ENCODE measurements around the gene OLFM3.

The OLFM3 gene

DNA sequence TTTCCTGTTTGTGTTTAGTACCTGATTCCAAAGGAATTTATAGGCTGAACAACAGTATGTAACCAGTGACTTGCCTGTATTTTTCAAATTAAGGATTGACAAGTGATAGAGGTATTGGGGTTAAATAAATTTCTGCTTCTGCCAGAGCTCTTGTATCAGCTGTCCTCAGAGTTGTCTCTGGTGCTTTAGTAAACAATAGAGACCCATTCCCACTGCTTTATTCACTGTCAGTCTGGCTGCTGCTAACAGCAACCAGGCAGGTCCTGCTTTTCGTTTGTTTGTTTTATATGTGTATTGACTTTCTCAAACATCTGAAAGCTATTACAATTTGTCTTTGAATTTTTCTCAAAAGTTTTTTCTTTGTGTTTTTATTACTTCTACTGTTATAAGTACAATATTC lies 76.1 kb downstream of the OLFM3 start:
- no peaks in the 10 kb centered on the region for H3K79me1 ChIP-seq (ENCODE audit: low read length)
- no peak overlapping the region for H2BK5ac ChIP-seq (ENCODE audit: low read length)
- H3K56ac ChIP-seq (ENCODE audit: low read length) = no peak overlapping the region
- H3K36me3 ChIP-seq (ENCODE audit: control insufficient read depth, insufficient read depth, low read length) = no peaks in the 10 kb centered on the region
- no peak overlapping the region for H4K8ac ChIP-seq (ENCODE audit: low read depth, low read length)
- no peak overlapping the region for H2AK5ac ChIP-seq (ENCODE audit: low read length)
- no peaks in the 10 kb centered on the region for H3K4me1 ChIP-seq (ENCODE audit: control insufficient read depth, low read depth, low read length)
- WGBS (ENCODE audit: extremely low coverage, insufficient coverage, low lambda C conversion rate) = no CpG with 5 or more reads among the region's 1 CpG
- no peak overlapping the region for H3K27ac ChIP-seq (ENCODE audit: low read depth, low read length)
- H3K23ac ChIP-seq (ENCODE audit: low read length) = no peak overlapping the region
- no peak overlapping the region for H2BK120ac ChIP-seq (ENCODE audit: low read depth, low read length)
- no peaks in the 10 kb centered on the region for H3K27me3 ChIP-seq (ENCODE audit: insufficient read depth, low read length, poor library complexity)
- peak; percentile 25 for DNase-seq
- H3K4me3 ChIP-seq (ENCODE audit: low read length) = no peak overlapping the region
- no peak overlapping the region for H4K5ac ChIP-seq (ENCODE audit: low read length)
- no peak overlapping the region for H3K4me2 ChIP-seq (ENCODE audit: low read length)
- H3K79me2 ChIP-seq (ENCODE audit: control insufficient read depth, insufficient read depth, low read length) = no peaks in the 10 kb centered on the region
- H3K4ac ChIP-seq (ENCODE audit: low read depth, low read length) = no peak overlapping the region
- H2BK15ac ChIP-seq (replicated peaks; ENCODE audit: low read depth) = no peak overlapping the region
- H3K9ac ChIP-seq (ENCODE audit: low read length) = no peak overlapping the region
- no peak overlapping the region for H3K18ac ChIP-seq (ENCODE audit: low read length)

DNA sequence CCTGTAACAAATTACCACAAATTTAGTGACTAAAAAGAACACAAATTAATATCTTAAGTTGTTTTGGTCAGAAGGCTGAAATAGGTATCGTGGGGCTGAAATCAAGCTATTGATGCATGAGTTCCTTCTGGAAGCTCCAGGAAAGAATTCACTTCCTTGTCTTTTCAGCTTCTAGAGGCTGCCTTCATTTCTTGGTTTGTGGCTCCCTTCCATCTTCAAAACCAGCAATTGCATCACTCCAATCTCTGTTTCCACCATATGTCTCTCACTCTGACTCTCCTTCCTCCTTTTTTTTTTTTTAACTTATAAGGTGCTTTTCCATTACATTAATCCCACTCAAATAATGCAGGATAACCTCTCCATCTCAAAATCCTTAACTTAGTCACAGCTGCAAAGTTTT lies 78.4 kb downstream of the OLFM3 start:
- no peaks in the 10 kb centered on the region for H3K79me2 ChIP-seq (ENCODE audit: control insufficient read depth, insufficient read depth, low read length)

DNA sequence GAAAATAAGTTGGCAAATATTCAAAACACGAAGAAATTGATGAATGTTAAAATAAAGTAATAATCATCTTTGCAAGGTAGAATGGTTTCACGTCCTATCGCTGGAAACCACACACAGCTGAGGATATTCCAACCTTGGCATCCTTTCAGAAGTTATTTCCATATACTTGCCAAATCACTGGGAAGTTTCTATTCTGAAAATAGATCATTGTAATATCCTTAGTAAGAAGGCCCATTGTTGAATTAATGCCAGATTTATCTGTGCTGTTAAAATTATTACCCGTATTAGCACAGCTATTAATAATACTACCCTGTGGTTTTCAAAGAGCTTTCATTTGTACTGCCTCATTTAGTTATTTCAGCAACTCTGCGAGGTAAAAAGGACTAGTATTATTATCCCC lies 81.1 kb downstream of the OLFM3 start:
- H3K79me1 ChIP-seq (ENCODE audit: low read length) = no peaks in the 10 kb centered on the region
- H3K4me3 ChIP-seq (ENCODE audit: low read length) = no peak overlapping the region
- no peak overlapping the region for H3K18ac ChIP-seq (ENCODE audit: low read length)
- H3K9ac ChIP-seq (ENCODE audit: low read length) = no peak overlapping the region
- H2AK5ac ChIP-seq (ENCODE audit: low read length) = no peak overlapping the region
- H2BK5ac ChIP-seq (ENCODE audit: low read length) = no peak overlapping the region
- H3K36me3 ChIP-seq (ENCODE audit: control insufficient read depth, insufficient read depth, low read length) = no peaks in the 10 kb centered on the region
- no peak overlapping the region for H3K4ac ChIP-seq (ENCODE audit: low read depth, low read length)
- no peak overlapping the region for H4K8ac ChIP-seq (ENCODE audit: low read depth, low read length)
- H4K5ac ChIP-seq (ENCODE audit: low read length) = no peak overlapping the region
- WGBS (ENCODE audit: extremely low coverage, insufficient coverage, low lambda C conversion rate) = no CpG with 5 or more reads among the region's 5 CpGs
- no peaks in the 10 kb centered on the region for H3K27me3 ChIP-seq (ENCODE audit: insufficient read depth, low read length, poor library complexity)
- no peak overlapping the region for H3K23ac ChIP-seq (ENCODE audit: low read length)
- DNase-seq = no peak
- no peak overlapping the region for H2BK120ac ChIP-seq (ENCODE audit: low read depth, low read length)
- no peak overlapping the region for H3K4me2 ChIP-seq (ENCODE audit: low read length)
- no peak overlapping the region for H3K56ac ChIP-seq (ENCODE audit: low read length)
- H2BK15ac ChIP-seq (replicated peaks; ENCODE audit: low read depth) = no peak overlapping the region
- H3K27ac ChIP-seq (ENCODE audit: low read depth, low read length) = no peak overlapping the region
- no peaks in the 10 kb centered on the region for H3K4me1 ChIP-seq (ENCODE audit: control insufficient read depth, low read depth, low read length)
- no peaks in the 10 kb centered on the region for H3K79me2 ChIP-seq (ENCODE audit: control insufficient read depth, insufficient read depth, low read length)

More for the DNA sequence above, 78.4 kb downstream of the OLFM3 start:
- Histone ChIP-seq H2BK5ac (ENCODE audit: low read length) (no peak overlapping the region), H3K4me2 (ENCODE audit: low read length) (no peak overlapping the region), H3K36me3 (ENCODE audit: control insufficient read depth, insufficient read depth, low read length) (no peaks in the 10 kb centered on the region), H3K4me1 (ENCODE audit: control insufficient read depth, low read depth, low read length) (no peaks in the 10 kb centered on the region), H3K4me3 (ENCODE audit: low read length) (no peak overlapping the region), H2BK120ac (ENCODE audit: low read depth, low read length) (no peak overlapping the region), H3K79me1 (ENCODE audit: low read length) (no peaks in the 10 kb centered on the region), H2AK5ac (ENCODE audit: low read length) (no peak overlapping the region), H3K4ac (ENCODE audit: low read depth, low read length) (no peak overlapping the region), H4K8ac (ENCODE audit: low read depth, low read length) (no peak overlapping the region), H3K27ac (ENCODE audit: low read depth, low read length) (no peak overlapping the region), H2BK15ac (replicated peaks; ENCODE audit: low read depth) (no peak overlapping the region), H3K9ac (ENCODE audit: low read length) (no peak overlapping the region), H3K18ac (ENCODE audit: low read length) (no peak overlapping the region), H3K23ac (ENCODE audit: low read length) (no peak overlapping the region), H4K5ac (ENCODE audit: low read length) (no peak overlapping the region), H3K56ac (ENCODE audit: low read length) (no peak overlapping the region), H3K27me3 (ENCODE audit: insufficient read depth, low read length, poor library complexity) (no peaks in the 10 kb centered on the region)
- DNase-seq = no peak
- no CpG with 5 or more reads among the region's 1 CpG for WGBS (ENCODE audit: extremely low coverage, insufficient coverage, low lambda C conversion rate)

DNA sequence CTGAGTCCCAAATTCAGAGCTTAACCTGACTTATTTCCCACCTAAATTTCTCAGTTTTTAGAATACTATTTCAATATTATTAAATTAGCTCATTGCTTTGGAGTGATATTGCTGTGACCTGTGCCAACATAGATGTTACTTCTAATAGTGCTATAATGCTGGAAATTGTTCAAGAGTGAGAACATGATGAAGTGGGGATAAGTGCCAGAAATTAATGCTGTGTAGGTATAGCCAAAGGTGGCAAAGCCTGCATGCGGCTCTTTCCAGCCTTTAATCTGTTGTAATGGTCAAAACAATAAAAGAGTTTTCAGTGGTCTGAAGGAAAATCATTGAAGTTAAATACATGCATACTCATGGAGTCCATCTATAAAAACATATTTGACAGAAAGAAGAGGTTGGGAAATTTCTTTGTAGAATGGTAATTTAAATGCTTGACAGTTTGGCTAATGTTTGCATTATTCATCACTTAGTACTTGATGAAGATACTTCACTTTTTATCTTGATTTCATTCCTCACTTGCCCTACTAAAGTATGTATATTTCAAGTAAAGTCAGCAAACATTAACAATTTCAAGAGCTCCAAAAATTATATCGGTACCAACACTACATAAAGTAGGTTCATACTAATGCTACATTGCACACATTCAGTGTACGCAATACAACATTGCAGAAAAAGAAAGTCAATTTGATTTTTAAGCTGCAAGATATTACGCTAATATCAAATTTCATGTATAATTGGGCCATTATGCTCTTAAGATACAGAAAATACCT lies 82.1 kb downstream of the OLFM3 start:
- Histone ChIP-seq H3K27me3 (ENCODE audit: insufficient read depth, low read length, poor library complexity) (no peaks in the 10 kb centered on the region), H2BK15ac (replicated peaks; ENCODE audit: low read depth) (no peak overlapping the region), H3K56ac (ENCODE audit: low read length) (no peak overlapping the region), H3K4me2 (ENCODE audit: low read length) (no peak overlapping the region), H3K79me2 (ENCODE audit: control insufficient read depth, insufficient read depth, low read length) (no peaks in the 10 kb centered on the region), H3K4me3 (ENCODE audit: low read length) (no peak overlapping the region), H3K9ac (ENCODE audit: low read length) (no peak overlapping the region), H3K23ac (ENCODE audit: low read length) (no peak overlapping the region), H2BK5ac (ENCODE audit: low read length) (no peak overlapping the region), H3K4ac (ENCODE audit: low read depth, low read length) (no peak overlapping the region), H2AK5ac (ENCODE audit: low read length) (no peak overlapping the region), H3K4me1 (ENCODE audit: control insufficient read depth, low read depth, low read length) (no peaks in the 10 kb centered on the region), H3K36me3 (ENCODE audit: control insufficient read depth, insufficient read depth, low read length) (no peaks in the 10 kb centered on the region), H3K18ac (ENCODE audit: low read length) (no peak overlapping the region), H2BK120ac (ENCODE audit: low read depth, low read length) (no peak overlapping the region), H3K79me1 (ENCODE audit: low read length) (no peaks in the 10 kb centered on the region), H3K27ac (ENCODE audit: low read depth, low read length) (no peak overlapping the region), H4K8ac (ENCODE audit: low read depth, low read length) (no peak overlapping the region), H4K5ac (ENCODE audit: low read length) (no peak overlapping the region)
- DNase-seq = no peak
- no CpG with 5 or more reads among the region's 4 CpGs for WGBS (ENCODE audit: extremely low coverage, insufficient coverage, low lambda C conversion rate)

DNA sequence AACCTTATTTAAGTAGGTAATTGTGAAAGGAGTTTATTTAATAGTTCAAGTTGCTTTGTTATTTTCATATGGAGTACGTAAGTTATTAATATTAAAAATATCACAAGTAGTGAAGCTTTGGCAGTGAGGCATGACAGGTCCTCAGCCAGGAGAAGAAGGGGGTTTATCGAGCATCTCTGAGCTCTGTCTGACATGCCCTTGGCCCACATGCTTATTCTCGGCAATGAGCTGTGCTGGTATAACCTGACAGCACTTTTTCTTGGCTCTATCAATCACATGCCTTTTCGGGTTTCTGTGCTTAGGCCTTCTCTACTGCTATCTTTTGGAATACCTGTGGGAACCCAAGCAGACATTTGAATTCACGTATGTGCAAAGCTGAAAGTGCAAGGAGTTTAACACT lies 84.8 kb downstream of the OLFM3 start:
- H3K27ac ChIP-seq (ENCODE audit: low read depth, low read length) = no peak overlapping the region
- no peak overlapping the region for H4K8ac ChIP-seq (ENCODE audit: low read depth, low read length)
- no peak overlapping the region for H2BK120ac ChIP-seq (ENCODE audit: low read depth, low read length)
- H3K4me1 ChIP-seq (ENCODE audit: control insufficient read depth, low read depth, low read length) = no peaks in the 10 kb centered on the region
- H3K27me3 ChIP-seq (ENCODE audit: insufficient read depth, low read length, poor library complexity) = no peaks in the 10 kb centered on the region
- WGBS (ENCODE audit: extremely low coverage, insufficient coverage, low lambda C conversion rate) = no CpG with 5 or more reads among the region's 5 CpGs
- no peak overlapping the region for H3K23ac ChIP-seq (ENCODE audit: low read length)
- H4K5ac ChIP-seq (ENCODE audit: low read length) = no peak overlapping the region
- no peaks in the 10 kb centered on the region for H3K79me2 ChIP-seq (ENCODE audit: control insufficient read depth, insufficient read depth, low read length)
- no peak overlapping the region for H3K4ac ChIP-seq (ENCODE audit: low read depth, low read length)
- H2BK5ac ChIP-seq (ENCODE audit: low read length) = no peak overlapping the region
- H3K56ac ChIP-seq (ENCODE audit: low read length) = no peak overlapping the region
- no peaks in the 10 kb centered on the region for H3K79me1 ChIP-seq (ENCODE audit: low read length)
- no peak overlapping the region for H3K18ac ChIP-seq (ENCODE audit: low read length)
- H2AK5ac ChIP-seq (ENCODE audit: low read length) = no peak overlapping the region
- DNase-seq = no peak
- H3K4me3 ChIP-seq (ENCODE audit: low read length) = no peak overlapping the region
- no peak overlapping the region for H2BK15ac ChIP-seq (replicated peaks; ENCODE audit: low read depth)
- H3K9ac ChIP-seq (ENCODE audit: low read length) = no peak overlapping the region
- no peaks in the 10 kb centered on the region for H3K36me3 ChIP-seq (ENCODE audit: control insufficient read depth, insufficient read depth, low read length)
- H3K4me2 ChIP-seq (ENCODE audit: low read length) = no peak overlapping the region

DNA sequence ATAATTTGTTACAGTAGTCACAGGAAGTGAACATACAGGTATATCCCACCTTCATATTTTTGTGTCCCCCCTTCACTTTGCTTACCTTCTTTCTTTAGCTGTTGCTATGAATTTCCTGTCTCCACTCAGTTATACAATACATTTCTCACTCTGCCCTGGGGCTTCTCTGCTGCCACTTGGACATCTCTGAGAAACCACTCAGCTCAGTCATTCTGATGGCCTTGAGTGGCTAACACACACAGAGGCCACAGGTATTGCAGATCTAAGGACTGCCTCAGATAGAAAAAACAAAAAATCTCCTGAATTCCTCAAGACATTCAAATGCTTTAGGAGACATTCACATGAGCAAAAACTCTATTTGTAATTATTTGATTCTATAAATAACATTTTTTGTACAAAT lies 87.7 kb downstream of the OLFM3 start:
- Histone ChIP-seq H3K27me3 (ENCODE audit: insufficient read depth, low read length, poor library complexity) (no peaks in the 10 kb centered on the region), H3K56ac (ENCODE audit: low read length) (no peak overlapping the region), H3K18ac (ENCODE audit: low read length) (no peak overlapping the region), H3K4me1 (ENCODE audit: control insufficient read depth, low read depth, low read length) (no peaks in the 10 kb centered on the region), H3K4ac (ENCODE audit: low read depth, low read length) (no peak overlapping the region), H3K79me1 (ENCODE audit: low read length) (no peaks in the 10 kb centered on the region), H3K79me2 (ENCODE audit: control insufficient read depth, insufficient read depth, low read length) (no peaks in the 10 kb centered on the region), H2AK5ac (ENCODE audit: low read length) (no peak overlapping the region), H3K27ac (ENCODE audit: low read depth, low read length) (no peak overlapping the region), H2BK120ac (ENCODE audit: low read depth, low read length) (no peak overlapping the region), H3K4me3 (ENCODE audit: low read length) (no peak overlapping the region), H3K36me3 (ENCODE audit: control insufficient read depth, insufficient read depth, low read length) (no peaks in the 10 kb centered on the region), H2BK5ac (ENCODE audit: low read length) (no peak overlapping the region), H3K4me2 (ENCODE audit: low read length) (no peak overlapping the region), H3K9ac (ENCODE audit: low read length) (no peak overlapping the region), H4K5ac (ENCODE audit: low read length) (no peak overlapping the region), H4K8ac (ENCODE audit: low read depth, low read length) (no peak overlapping the region), H3K23ac (ENCODE audit: low read length) (no peak overlapping the region), H2BK15ac (replicated peaks; ENCODE audit: low read depth) (peak overlapping the region; percentile 74)
- no peak for DNase-seq

Data from mesendoderm (in vitro differentiated cells).